Ovary (tissue), 3 donors: ENCODE data around the gene BACH1.

Source experiments
- CTCF ChIP-seq, 3 donors: fragments of 450-650 bp in 2 of 3; fragments of 200-600 bp in 1 of 3; IDR thresholded peaks; one replicate each; pipeline versions ENCODE4 v1.5.1 to v1.8.0; 2016 to 2022; ENCODE audit warnings: antibody characterized with exemption in 3 of 3, mild to moderate bottlenecking in 1 of 3
- EP300 ChIP-seq: sonication (generic); formaldehyde crosslinking; IDR thresholded peaks from one replicate; pipeline ENCODE4 v1.6.1; 2017; ENCODE audit warnings: antibody characterized with exemption
- donor health status: DM: no; HTN: no; CAD: no.

GRCh38 chr21:29298348-29299045 lies at the start of gene BACH1:
- peak in 1 of 3 donors; percentile 26 for TF ChIP-seq CTCF (IDR thresholded peaks at IDR 0.05)
- no peak for TF ChIP-seq EP300
